Upper lobe of right lung (tissue), 1 donor: Measurements from ENCODE around the gene CACNB4. TPM values are rescaled to one million over a fixed set of nuclear protein-coding genes. Genes with fewer than 3 reads are reported as not detected.
"Not testable (repeated sequence)": the region's sequence is repeated elsewhere in the genome, so short reads cannot be mapped to it uniquely, and the experiment has no call there.

Source experiments
- ATAC-seq: fragments of 200-7000 bp; cut with Tn5 transposase; one replicate; pipeline ENCODE4 v1.9.1; 2020; ENCODE audit warnings: mild to moderate bottlenecking, moderate library complexity
- DNase-seq: peaks from one replicate; pipeline ENCODE4 v3.0.0-alpha.2; 2020
- H3K27ac ChIP-seq: fragments of 200-600 bp; one replicate; pipeline ENCODE4 v1.8.0; 2022
- H3K27me3 ChIP-seq: fragments of 200-600 bp; one replicate; pipeline ENCODE4 v1.8.0; 2022; ENCODE audit warnings: mild to moderate bottlenecking
- H3K36me3 ChIP-seq: fragments of 200-600 bp; one replicate; pipeline ENCODE4 v1.8.0; 2022
- H3K4me1 ChIP-seq: fragments of 200-600 bp; one replicate; pipeline ENCODE4 v1.8.0; 2022
- H3K4me3 ChIP-seq: fragments of 200-600 bp; one replicate; pipeline ENCODE4 v1.8.0; 2022; ENCODE audit warnings: mild to moderate bottlenecking
- H3K9me3 ChIP-seq: fragments of 200-600 bp; one replicate; pipeline ENCODE4 v1.8.0; 2022
- intact Hi-C: fragments of 100-400 bp; cut with DNase I; formaldehyde crosslinking; loops from one replicate; pipeline ENCODE4 v1.11.0; 2022
- total RNA-seq: library from RNA; stranded (reverse); fragmentation: NEBNext Ultra II Directional; extraction: Animal tissue kit (Norgen Biotek cat#: 25700); gene quantifications from one replicate; pipeline ENCODE4 v1.2.1, GENCODE V29; 2021
- TF ChIP-seq, protein P1 (sequence below): fragments of 200-600 bp; IDR thresholded peaks from one replicate; pipeline ENCODE4 v1.8.0; 2022; ENCODE audit warnings: antibody characterized with exemption
- donor health status: DM: no; HTN: yes; CAD: no; lungs with severe emphysema.

The CACNB4 gene
- total RNA-seq, 1 donor from 2014 or later, result 15.3 TPM

DNA sequence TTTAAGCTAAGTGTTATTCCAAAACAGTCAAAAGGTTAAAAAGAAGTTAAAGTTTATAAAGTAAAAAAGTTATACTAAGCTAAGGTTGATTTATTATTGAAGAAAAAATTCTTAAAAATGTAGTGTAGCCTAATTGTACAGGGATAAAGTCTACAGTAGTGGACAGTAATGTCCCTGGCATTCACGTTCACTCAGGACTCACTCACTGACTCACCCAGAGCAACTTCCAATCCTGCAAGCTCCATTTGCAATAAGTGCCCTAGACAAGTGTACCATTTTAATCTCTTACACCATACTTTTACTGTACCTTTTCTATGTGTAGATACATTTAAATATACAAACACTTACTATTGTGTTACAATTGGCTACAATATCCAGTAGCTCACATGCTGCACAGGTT lies 86.1 kb downstream of the CACNB4 start:
- no peak for DNase-seq
- H3K4me1 ChIP-seq, result no peaks in the 10 kb centered on the region
- H3K36me3 ChIP-seq, result no peaks in the 10 kb centered on the region
- ATAC-seq, result no peak
- TF ChIP-seq, protein P1, sequence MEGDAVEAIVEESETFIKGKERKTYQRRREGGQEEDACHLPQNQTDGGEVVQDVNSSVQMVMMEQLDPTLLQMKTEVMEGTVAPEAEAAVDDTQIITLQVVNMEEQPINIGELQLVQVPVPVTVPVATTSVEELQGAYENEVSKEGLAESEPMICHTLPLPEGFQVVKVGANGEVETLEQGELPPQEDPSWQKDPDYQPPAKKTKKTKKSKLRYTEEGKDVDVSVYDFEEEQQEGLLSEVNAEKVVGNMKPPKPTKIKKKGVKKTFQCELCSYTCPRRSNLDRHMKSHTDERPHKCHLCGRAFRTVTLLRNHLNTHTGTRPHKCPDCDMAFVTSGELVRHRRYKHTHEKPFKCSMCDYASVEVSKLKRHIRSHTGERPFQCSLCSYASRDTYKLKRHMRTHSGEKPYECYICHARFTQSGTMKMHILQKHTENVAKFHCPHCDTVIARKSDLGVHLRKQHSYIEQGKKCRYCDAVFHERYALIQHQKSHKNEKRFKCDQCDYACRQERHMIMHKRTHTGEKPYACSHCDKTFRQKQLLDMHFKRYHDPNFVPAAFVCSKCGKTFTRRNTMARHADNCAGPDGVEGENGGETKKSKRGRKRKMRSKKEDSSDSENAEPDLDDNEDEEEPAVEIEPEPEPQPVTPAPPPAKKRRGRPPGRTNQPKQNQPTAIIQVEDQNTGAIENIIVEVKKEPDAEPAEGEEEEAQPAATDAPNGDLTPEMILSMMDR, result no peak
- intact Hi-C loops, result no loop called here
- H3K4me3 ChIP-seq, result no peak overlapping the region
- H3K27me3 ChIP-seq, result no peaks in the 10 kb centered on the region
- H3K9me3 ChIP-seq, result no peaks in the 10 kb centered on the region
- H3K27ac ChIP-seq, result no peak overlapping the region

GRCh38 chr2:152011724-152012123 lies 87.1 kb downstream of the CACNB4 start:
- no peaks in the 10 kb centered on the region for H3K9me3 ChIP-seq
- TF ChIP-seq, protein P1, result no peak
- ATAC-seq (no peak), DNase-seq (no peak)
- intact Hi-C loops, result no loop called here
- no peak overlapping the region for H3K27ac ChIP-seq
- no peak overlapping the region for H3K4me3 ChIP-seq
- H3K27me3 ChIP-seq, result no peaks in the 10 kb centered on the region
- H3K36me3 ChIP-seq, result no peaks in the 10 kb centered on the region
- H3K4me1 ChIP-seq, result no peaks in the 10 kb centered on the region

DNA sequence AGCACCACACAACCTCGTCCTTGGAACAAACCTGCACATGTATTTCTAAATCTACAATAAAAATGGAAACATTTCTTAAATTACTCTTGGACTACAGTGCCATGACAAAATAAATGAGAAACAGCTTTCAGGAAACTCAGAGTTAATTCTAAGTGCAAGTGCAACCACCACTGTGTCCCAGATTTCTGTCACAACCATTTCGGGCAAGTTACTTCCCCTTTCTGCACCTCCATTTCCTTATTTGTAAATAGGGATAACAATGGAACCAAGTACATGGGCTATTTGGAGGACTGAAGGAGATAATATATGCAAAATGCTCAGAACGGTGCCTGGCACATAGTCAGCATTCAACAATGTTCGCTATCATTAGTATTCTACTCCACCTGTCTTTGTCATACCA lies 93.2 kb downstream of the CACNB4 start:
- Histone ChIP-seq H3K9me3 (no peaks in the 10 kb centered on the region), H3K27ac (no peak overlapping the region), H3K36me3 (no peaks in the 10 kb centered on the region), H3K4me1 (peaks cover 8% of the 10 kb centered on the region), H3K27me3 (no peaks in the 10 kb centered on the region), H3K4me3 (no peak overlapping the region)
- DNase-seq, result no peak
- TF ChIP-seq, protein P1, result no peak
- intact Hi-C loops, result no loop called here
- ATAC-seq, result peak; percentile 44

DNA sequence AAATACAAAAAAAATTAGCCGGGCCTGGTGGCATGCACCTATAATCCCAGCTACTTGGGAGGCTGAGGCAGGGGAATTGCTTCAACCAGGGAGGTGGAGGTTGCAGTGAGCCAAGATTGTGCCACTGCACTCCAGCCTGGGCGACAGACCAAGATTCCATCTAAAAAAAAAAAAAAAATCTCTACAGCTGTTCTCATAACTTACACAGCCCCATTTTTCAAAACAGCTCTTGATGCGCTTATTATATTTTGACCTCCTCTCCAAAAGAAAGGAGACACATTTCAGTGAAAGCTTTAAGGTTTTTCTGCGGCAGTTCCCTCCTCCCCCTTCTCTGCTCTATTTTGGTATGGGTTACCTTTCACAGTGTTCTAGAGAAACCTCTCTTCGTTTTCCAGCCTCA lies 95.6 kb downstream of the CACNB4 start:
- ATAC-seq, H3K36me3 ChIP-seq, H3K27ac ChIP-seq, H3K9me3 ChIP-seq, intact Hi-C loops, H3K4me1 ChIP-seq, H3K27me3 ChIP-seq, DNase-seq, H3K4me3 ChIP-seq: not testable (repeated sequence)

GRCh38 chr2:151999053-151999452 lies 99.8 kb downstream of the CACNB4 start:
- Histone ChIP-seq H3K27me3 (no peaks in the 10 kb centered on the region), H3K4me3 (no peak overlapping the region), H3K9me3 (no peaks in the 10 kb centered on the region), H3K27ac (no peak overlapping the region), H3K36me3 (no peaks in the 10 kb centered on the region), H3K4me1 (peaks cover 4% of the 10 kb centered on the region)
- ATAC-seq, result peak; percentile 83
- intact Hi-C loops, result no loop called here
- peak; percentile 65 for DNase-seq
- TF ChIP-seq, protein P1, result peak; percentile 81

DNA sequence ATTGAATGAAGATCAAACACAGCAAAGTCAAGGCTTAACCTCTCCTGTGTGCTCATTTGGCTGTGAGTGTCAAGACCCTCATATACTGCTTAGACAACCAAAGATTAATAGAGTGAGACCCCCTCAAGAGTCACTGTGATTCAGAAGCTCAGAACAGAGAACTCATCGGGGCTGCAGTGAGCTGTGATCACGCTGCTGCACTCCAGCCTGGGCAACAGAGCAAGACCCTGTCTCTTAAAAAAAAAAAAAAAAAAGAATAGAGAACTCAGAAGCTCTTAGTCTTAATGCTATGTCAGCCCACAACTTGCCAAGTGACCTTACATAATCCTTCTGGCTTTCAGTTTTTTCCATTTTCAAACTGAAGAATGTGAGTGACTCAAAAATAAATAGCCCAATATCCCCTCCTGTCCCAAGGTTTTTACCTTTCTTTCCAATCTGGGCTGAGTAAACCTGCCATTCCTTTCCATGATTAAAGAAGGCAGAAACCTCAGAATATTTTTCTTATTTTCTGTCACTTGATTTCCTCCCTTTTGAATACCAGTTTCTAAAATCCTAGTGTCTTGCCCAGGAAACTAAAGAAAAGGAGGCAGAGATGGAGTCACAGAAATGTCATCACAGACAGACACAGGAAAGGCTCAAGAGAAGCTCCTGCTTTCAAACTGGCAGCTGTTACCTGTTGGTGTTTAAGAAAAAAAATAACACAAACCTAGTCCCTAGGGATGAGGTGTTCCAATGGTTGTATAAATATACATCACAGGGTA lies 102.4 kb downstream of the CACNB4 start:
- intact Hi-C loops, result no loop called here
- no peaks in the 10 kb centered on the region for H3K9me3 ChIP-seq
- H3K4me1 ChIP-seq, result peaks cover 4% of the 10 kb centered on the region
- ATAC-seq, result no peak
- H3K4me3 ChIP-seq, result no peak overlapping the region
- H3K27ac ChIP-seq, result no peak overlapping the region
- H3K36me3 ChIP-seq, result no peaks in the 10 kb centered on the region
- TF ChIP-seq, protein P1, result no peak
- H3K27me3 ChIP-seq, result no peaks in the 10 kb centered on the region
- no peak for DNase-seq
